Panc1 (cell line): ENCODE data around the gene SNED1. TPM values are rescaled to one million over a fixed set of nuclear protein-coding genes. Genes with fewer than 3 reads are reported as not detected.

Experiments used
- ATAC-seq: fragments of 200-7000 bp; cut with Tn5 transposase; 2 replicates; pipeline ENCODE4 v1.9.1; 2020; ENCODE audit warnings: mild to moderate bottlenecking, moderate library complexity
- BruUV-seq: library from RNA; stranded (reverse); fragments of 400-500 nt; replicated peaks from 2 replicates; lab custom pipeline; 2021; lab: Mats Ljungman, UMichigan
- CTCF ChIA-PET: fragments of 300-600 bp; sonication (Branson Sonifier 250); formaldehyde crosslinking; loops from one replicate; lab custom pipeline; 2022; ENCODE audit warnings: antibody characterized with exemption; lab: Charles Lee
- POLR2A ChIA-PET: fragments of 300-600 bp; sonication (Branson Sonifier 250); formaldehyde crosslinking; loops from one replicate; lab custom pipeline; 2022; ENCODE audit warnings: antibody characterized with exemption; lab: Charles Lee
- DNase-seq: peaks from one replicate; pipeline ENCODE4 v3.0.0-alpha.2; 2010; ENCODE audit warnings: low read depth, low spot score
- H3K27ac ChIP-seq: 2 replicates; pipeline ENCODE4 v1.5.1; 2011; ENCODE audit warnings: mild to moderate bottlenecking, low read length, inconsistent platforms
- H3K27me3 ChIP-seq: fragments of 200-500 bp; sonication (Bioruptor generic); 2 replicates; pipeline ENCODE4 v1.6.0; 2014; ENCODE audit warnings: low read length, inconsistent platforms; ENCODE audit not compliant: control insufficient read depth, insufficient read depth
- H3K36me3 ChIP-seq: fragments of 200-500 bp; sonication (Bioruptor generic); 2 replicates; pipeline ENCODE4 v1.5.1; 2014; ENCODE audit warnings: inconsistent platforms, mild to moderate bottlenecking, low read length, moderate library complexity; ENCODE audit not compliant: control insufficient read depth, insufficient read depth
- H3K4me1 ChIP-seq: 2 replicates; pipeline ENCODE4 v1.5.1; 2011; ENCODE audit warnings: inconsistent platforms, mild to moderate bottlenecking, low read length, moderate library complexity; ENCODE audit not compliant: control insufficient read depth, insufficient read depth
- H3K4me3 ChIP-seq, 2 experiments: 2 replicates each; pipeline ENCODE4 v1.5.1; 2011 to 2012; ENCODE audit warnings: low read depth in 2 of 2, low read length in 2 of 2, mild to moderate bottlenecking in 2 of 2, inconsistent platforms in 1 of 2, moderate library complexity in 1 of 2
- H3K9me3 ChIP-seq: fragments of 200-500 bp; sonication (Bioruptor generic); 2 replicates; pipeline ENCODE4 v1.5.1; 2014; ENCODE audit warnings: low read depth, mild to moderate bottlenecking, inconsistent platforms, low read length, moderate library complexity; ENCODE audit not compliant: control insufficient read depth, insufficient read depth
- CTCF ChIP-seq: fragments of 450-650 bp; IDR thresholded peaks from 2 replicates; pipeline ENCODE4 v1.5.1; 2017; ENCODE audit warnings: mild to moderate bottlenecking
- POLR2AphosphoS5 ChIP-seq: IDR thresholded peaks from 2 replicates; pipeline ENCODE4 v1.6.1; 2012; ENCODE audit warnings: mild to moderate bottlenecking, low read depth, low read length, moderate library complexity
- REST ChIP-seq, 2 experiments: IDR thresholded peaks; 2 replicates each; pipeline ENCODE4 v1.6.1; 2011 to 2012; ENCODE audit warnings: low read depth in 2 of 2, control low read depth in 1 of 2, low read length in 1 of 2, mild to moderate bottlenecking in 1 of 2, moderate library complexity in 1 of 2; ENCODE audit not compliant: insufficient read depth in 1 of 2
- SIN3A ChIP-seq: IDR thresholded peaks from 2 replicates; pipeline ENCODE4 v1.6.1; 2012; ENCODE audit warnings: low read depth, mild to moderate bottlenecking, low read length, moderate library complexity, borderline replicate concordance; ENCODE audit not compliant: insufficient read depth
- TCF7L2 ChIP-seq: IDR thresholded peaks from 2 replicates; pipeline ENCODE4 v1.6.1; 2011; ENCODE audit warnings: mild to moderate bottlenecking, low read depth, low read length, inconsistent platforms
- in situ Hi-C: cut with HindIII; loops from 2 replicates; pipeline ENCODE4 v1.10.0; 2016; ENCODE audit warnings: low sequenced_read_pairs, low pct_unique_long_range_greater_than_20kb
- intact Hi-C: fragments of 100-400 bp; cut with micrococcal nuclease; formaldehyde crosslinking; loops from one replicate; pipeline ENCODE4 v1.10.0; 2022; ENCODE audit not compliant: unreplicated experiment
- total RNA-seq: library from RNA; stranded (reverse); gene quantifications from one replicate; pipeline ENCODE4 v1.2.1, GENCODE V29; 2021; ENCODE audit not compliant: unreplicated experiment

Gene SNED1
- total RNA-seq, 1 experiment from 2014 or later, result 11.0 TPM

GRCh38 chr2:241068942-241069810 lies 70.8 kb downstream of the SNED1 start:
- DNase-seq, result no peak
- Histone ChIP-seq H3K27me3 (no peaks in the 10 kb centered on the region), H3K27ac (no peak overlapping the region), H3K36me3 (no peaks in the 10 kb centered on the region), H3K4me1 (no peaks in the 10 kb centered on the region), H3K9me3 (no peaks in the 10 kb centered on the region), H3K4me3 (no peak overlapping the region)
- ChIA-PET POLR2A (no interaction called here), CTCF (interaction anchor here (1.2 kb wide), 1 partner anchor 218 kb away, joined by 3 read pairs; no protein-coding TSS in a partner anchor)
- intact Hi-C loops (no loop called here), in situ Hi-C loops (no loop called here)
- BruUV-seq, result no TSS peak
- ATAC-seq, result no peak
- TF ChIP-seq TCF7L2, result no peak
- TF ChIP-seq POLR2AphosphoS5, result no peak
- TF ChIP-seq CTCF, result no peak
- TF ChIP-seq SIN3A, result no peak
- no peak for TF ChIP-seq REST (IDR thresholded peaks at IDR 0.05; ENCODE audit: insufficient read depth in 1 of 2, low read depth in 2 of 2, low read length in 1 of 2)

- in situ Hi-C loops, result no loop called here
- H3K36me3 ChIP-seq, result no peaks in the 10 kb centered on the region
These were observed 71.4 kb downstream of the SNED1 start for GRCh38 chr2:241069821-241070281.

More at GRCh38 chr2:241069821-241070281, 71.4 kb downstream of the SNED1 start:
- Histone ChIP-seq H3K27ac (no peak overlapping the region), H3K4me3 (no peak overlapping the region), H3K9me3 (no peaks in the 10 kb centered on the region), H3K4me1 (no peaks in the 10 kb centered on the region), H3K27me3 (no peaks in the 10 kb centered on the region)
- no TSS peak for BruUV-seq
- DNase-seq (no peak), ATAC-seq (no peak)
- POLR2A ChIA-PET, result no interaction called here
- TF ChIP-seq REST (IDR thresholded peaks at IDR 0.05; ENCODE audit: insufficient read depth in 1 of 2, low read depth in 2 of 2, low read length in 1 of 2) (no peak), SIN3A (no peak), CTCF (no peak), POLR2AphosphoS5 (no peak), TCF7L2 (no peak)
- intact Hi-C loops, result no loop called here
- CTCF ChIA-PET, result no interaction called here
